Right atrium auricular region (tissue), 2 donors: ENCODE data around the gene ZNF772. TPM values are rescaled to one million over a fixed set of nuclear protein-coding genes. Genes with fewer than 3 reads are reported as not detected.
A peak's percentile ranks its signal among the peaks of the same experiment; 100 is the strongest.
"Not testable (repeated sequence)": the region's sequence is repeated elsewhere in the genome, so short reads cannot be mapped to it uniquely, and the experiment has no call there.

Experiments
- DNase-seq: peaks from one replicate; pipeline ENCODE4 v3.0.0-alpha.2; 2019; ENCODE audit warnings: low spot score
- H3K27ac ChIP-seq, 2 donors: fragments of 200-600 bp; sonication (generic); 1 replicate in 1 of 2; 2 replicates in 1 of 2; pipeline ENCODE4 v1.5.1; 2016 to 2019
- H3K27me3 ChIP-seq, 2 donors: fragments of 200-600 bp; sonication (generic); one replicate each; pipeline versions ENCODE4 v1.5.1 to v1.6.0; 2017 to 2019
- H3K36me3 ChIP-seq: fragments of 200-600 bp; sonication (generic); one replicate; pipeline ENCODE4 v1.5.1; 2016
- H3K4me1 ChIP-seq, 2 donors: fragments of 200-600 bp; sonication (generic); one replicate each; pipeline versions ENCODE4 v1.5.1 to v1.6.0; 2017 to 2019
- H3K4me3 ChIP-seq, 2 donors: fragments of 200-600 bp; sonication (generic); 1 replicate in 1 of 2; 2 replicates in 1 of 2; pipeline ENCODE4 v1.5.1; 2017 to 2019; ENCODE audit warnings: mild to moderate bottlenecking in 1 of 2, moderate library complexity in 1 of 2
- H3K9me3 ChIP-seq, 2 donors: fragments of 200-600 bp; sonication (generic); one replicate each; pipeline ENCODE4 v1.5.1; 2019
- total RNA-seq, 2 donors: library from RNA; depleted of rRNA; stranded (reverse); fragments of >200 nt; gene quantifications; one replicate each; pipeline ENCODE4 v1.1.0, GENCODE V29; 2016
- TF ChIP-seq, protein P1 (sequence below), 2 donors: fragments of 200-600 bp; sonication (generic); IDR thresholded peaks; one replicate each; pipeline ENCODE4 v1.5.1; 2019; ENCODE audit warnings: antibody characterized with exemption in 2 of 2

Gene ZNF772
- total RNA-seq, 2 donors from 2014 or later, result 14.9 to 17.3 TPM

DNA sequence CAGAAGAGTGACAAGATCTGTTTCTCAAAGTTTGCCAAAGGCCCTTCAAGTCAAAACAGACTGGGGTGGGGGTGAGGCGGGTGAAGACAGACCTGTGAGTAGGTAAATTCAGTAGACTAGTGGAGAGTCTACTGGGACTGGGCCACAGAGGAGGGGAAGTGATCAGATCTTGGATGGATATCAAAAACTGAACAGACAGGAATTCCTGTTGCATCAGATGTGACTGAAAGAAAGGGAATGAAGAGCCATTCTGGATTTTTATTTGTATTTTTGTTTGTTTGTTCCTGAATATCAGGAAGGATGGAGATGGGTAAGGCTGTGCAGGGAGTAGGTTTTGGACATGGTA is 10.9 kb upstream of the ZNF772 start:
- H3K36me3 ChIP-seq, result peaks cover 17% of the 10 kb centered on the region
- not testable (repeated sequence) for H3K27ac ChIP-seq, H3K4me1 ChIP-seq, H3K9me3 ChIP-seq, DNase-seq, H3K27me3 ChIP-seq
- peak overlapping the region in 1 of 2 donors; percentile 22 for H3K4me3 ChIP-seq

GRCh38 chr19:57487477-57488298 is 10.3 kb upstream of the ZNF772 start, which contains the start of gene ZNF419:
ZNF419 (plus strand) TSS chr19:57487750; CDS start chr19:57487951, 201 bp downstream.
- DNase-seq, result peak; percentile 94
- Histone ChIP-seq H3K36me3 (peaks cover 11% of the 10 kb centered on the region), H3K4me3 (peak within 1 kb of the TSS; percentile 100), H3K27ac (peak within 1 kb of the TSS; percentile 84 to 88)
- not testable (repeated sequence) for H3K9me3 ChIP-seq, H3K27me3 ChIP-seq, H3K4me1 ChIP-seq

GRCh38 chr19:57473646-57474045 is 3.7 kb downstream of the ZNF772 start:
- no peak overlapping the region for H3K27ac ChIP-seq
- no peaks in the 10 kb centered on the region for H3K27me3 ChIP-seq
- H3K36me3 ChIP-seq, result peaks cover 46% of the 10 kb centered on the region
- TF ChIP-seq, protein P1, sequence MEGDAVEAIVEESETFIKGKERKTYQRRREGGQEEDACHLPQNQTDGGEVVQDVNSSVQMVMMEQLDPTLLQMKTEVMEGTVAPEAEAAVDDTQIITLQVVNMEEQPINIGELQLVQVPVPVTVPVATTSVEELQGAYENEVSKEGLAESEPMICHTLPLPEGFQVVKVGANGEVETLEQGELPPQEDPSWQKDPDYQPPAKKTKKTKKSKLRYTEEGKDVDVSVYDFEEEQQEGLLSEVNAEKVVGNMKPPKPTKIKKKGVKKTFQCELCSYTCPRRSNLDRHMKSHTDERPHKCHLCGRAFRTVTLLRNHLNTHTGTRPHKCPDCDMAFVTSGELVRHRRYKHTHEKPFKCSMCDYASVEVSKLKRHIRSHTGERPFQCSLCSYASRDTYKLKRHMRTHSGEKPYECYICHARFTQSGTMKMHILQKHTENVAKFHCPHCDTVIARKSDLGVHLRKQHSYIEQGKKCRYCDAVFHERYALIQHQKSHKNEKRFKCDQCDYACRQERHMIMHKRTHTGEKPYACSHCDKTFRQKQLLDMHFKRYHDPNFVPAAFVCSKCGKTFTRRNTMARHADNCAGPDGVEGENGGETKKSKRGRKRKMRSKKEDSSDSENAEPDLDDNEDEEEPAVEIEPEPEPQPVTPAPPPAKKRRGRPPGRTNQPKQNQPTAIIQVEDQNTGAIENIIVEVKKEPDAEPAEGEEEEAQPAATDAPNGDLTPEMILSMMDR (IDR thresholded peaks at IDR 0.05), result no peak
- no peak overlapping the region for H3K4me3 ChIP-seq
- H3K4me1 ChIP-seq, result peaks cover 0 to 8% of the 10 kb centered on the region in 2 donors
- no peak for DNase-seq
- peaks cover 57 to 80% of the 10 kb centered on the region in 2 donors for H3K9me3 ChIP-seq

- DNase-seq, result no peak
- Histone ChIP-seq H3K9me3 (peaks cover 29 to 88% of the 10 kb centered on the region in 2 donors), H3K27me3 (no peaks in the 10 kb centered on the region)
Measured at GRCh38 chr19:57466489-57466888, 10.9 kb downstream of the ZNF772 start.

DNA sequence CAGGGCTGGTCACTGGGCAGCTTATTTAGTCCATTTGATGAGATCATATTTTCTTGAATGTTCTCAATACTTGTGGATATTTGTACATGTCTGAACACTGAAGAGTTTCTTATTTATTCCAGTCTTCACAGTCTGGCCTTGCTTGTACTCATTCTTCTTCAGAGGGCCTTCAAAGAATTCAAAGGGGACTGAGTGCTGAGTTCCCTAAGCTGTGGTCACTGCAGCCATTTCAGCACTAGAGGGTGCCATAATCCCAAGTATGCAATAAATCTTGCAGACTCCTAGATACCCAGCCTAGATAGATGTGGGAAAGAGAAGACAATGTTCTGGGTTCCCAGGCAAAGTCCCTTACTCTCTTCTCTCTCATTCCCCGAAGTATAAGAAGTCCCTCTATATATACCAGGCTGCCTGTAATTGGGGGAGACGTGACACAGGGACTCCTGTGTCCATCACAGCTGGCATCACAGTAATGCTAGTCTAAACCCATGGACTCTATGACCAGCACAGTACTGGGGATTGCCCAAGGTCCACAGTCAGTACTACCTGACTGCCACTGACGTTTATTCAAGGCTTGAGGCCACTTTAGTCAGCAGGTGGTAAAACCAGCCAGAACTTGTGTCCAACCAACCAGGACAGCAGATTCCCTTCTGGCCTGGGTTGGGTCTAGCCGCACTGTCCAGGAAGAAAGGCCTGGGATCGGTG is 11.5 kb downstream of the ZNF772 start:
- Histone ChIP-seq H3K27ac (no peak overlapping the region), H3K4me1 (no peaks in the 10 kb centered on the region), H3K36me3 (peaks cover 13% of the 10 kb centered on the region), H3K27me3 (no peaks in the 10 kb centered on the region), H3K4me3 (no peak overlapping the region), H3K9me3 (peaks cover 22 to 88% of the 10 kb centered on the region in 2 donors)
- no peak for DNase-seq
- TF ChIP-seq, protein P1 (IDR thresholded peaks at IDR 0.05), result no peak

More at GRCh38 chr19:57466489-57466888, 10.9 kb downstream of the ZNF772 start:
- Histone ChIP-seq H3K27ac (no peak overlapping the region), H3K36me3 (peaks cover 13% of the 10 kb centered on the region), H3K4me3 (no peak overlapping the region), H3K4me1 (no peaks in the 10 kb centered on the region)
- TF ChIP-seq, protein P1 (IDR thresholded peaks at IDR 0.05), result no peak

GRCh38 chr19:57452307-57452706 is 25.1 kb downstream of the ZNF772 start:
- no peak for DNase-seq
- Histone ChIP-seq H3K36me3 (no peaks in the 10 kb centered on the region), H3K27ac (no peak overlapping the region), H3K4me3 (no peak overlapping the region), H3K27me3 (no peaks in the 10 kb centered on the region), H3K4me1 (no peaks in the 10 kb centered on the region), H3K9me3 (no peaks in the 10 kb centered on the region)
- TF ChIP-seq, protein P1 (IDR thresholded peaks at IDR 0.05), result no peak
